K562 (cell line): ENCODE results near the gene DHDH. TPM values are rescaled to one million over a fixed set of nuclear protein-coding genes. Genes with fewer than 3 reads are reported as not detected.
A peak's percentile ranks its signal among the peaks of the same experiment; 100 is the strongest.

Source experiments
- EGR1 ChIP-seq: fragments of 450-650 bp; conservative IDR thresholded peaks from 2 replicates; pipeline ENCODE4 v1.6.1; 2017; ENCODE audit warnings: mild to moderate bottlenecking
- FOXA3 ChIP-seq, 2 experiments: fragments of 450-650 bp in 1 of 2; sonication (generic) in 1 of 2; formaldehyde crosslinking; IDR thresholded peaks in 1 of 2; conservative IDR thresholded peaks in 1 of 2; 2 replicates each; pipeline versions ENCODE4 v1.4.0 to v1.8.0; 2020 to 2022; ENCODE audit warnings: mild to moderate bottlenecking in 2 of 2, missing genetic modification reagents in 1 of 2
- GABPB2 ChIP-seq: fragments of 250-450 bp; sonication (Bioruptor Pico); conservative IDR thresholded peaks from 2 replicates; pipeline ENCODE4 v1.5.1; 2021; ENCODE audit warnings: mild to moderate bottlenecking
- L3MBTL2 ChIP-seq: fragments of 450-650 bp; IDR thresholded peaks from 2 replicates; pipeline ENCODE4 v1.6.1; 2016; ENCODE audit warnings: mild to moderate bottlenecking, moderate library complexity
- RBM39 ChIP-seq: fragments of 200-400 bp; formaldehyde crosslinking; optimal IDR thresholded peaks from 2 replicates; pipeline ENCODE3; 2018; ENCODE audit warnings: low read depth, low read length
- STAT5B ChIP-seq: fragments of 250-450 bp; sonication (Bioruptor Pico); IDR thresholded peaks from 2 replicates; pipeline ENCODE4 v1.8.0; 2021; ENCODE audit warnings: mild to moderate bottlenecking, inconsistent platforms
- SUPT5H ChIP-seq: fragments of 450-650 bp; IDR thresholded peaks from 2 replicates; pipeline ENCODE4 v1.6.1; 2016
- ZBED1 ChIP-seq: IDR thresholded peaks from 2 replicates; pipeline ENCODE4 v1.6.1; 2014
- ZNF431 ChIP-seq: sonication (generic); formaldehyde crosslinking; IDR thresholded peaks from 2 replicates; pipeline ENCODE4 v1.8.0; 2022; ENCODE audit warnings: mild to moderate bottlenecking, missing genetic modification reagents
- polyA plus RNA-seq, 8 experiments: library from polyadenylated mRNA; depleted of rRNA in 4 of 8; stranded (reverse) in 5 of 8; unstranded in 3 of 8; fragments of >200 nt; fragmentation: Nextera tagmentation in 2 of 8; fragmentation: Illumina TruSeq in 1 of 8; extraction: Ambion mirVana in 2 of 8; extraction: Trizol in 1 of 8; gene quantifications; 2 replicates each; pipeline versions ENCODE4 v1.2.1 to v1.2.3, GENCODE V29; 2011 to 2014; ENCODE audit warnings: inconsistent platforms in 1 of 8, missing spikeins in 1 of 8
- total RNA-seq, 7 experiments: library from RNA; depleted of rRNA in 6 of 7; stranded (reverse); fragments of >200 nt in 6 of 7; fragmentation: Illumina TruSeq in 2 of 7; extraction: Trizol in 2 of 7; gene quantifications; 2 replicates each; pipeline versions ENCODE4 v1.2.1 to v1.2.3, GENCODE V29; 2011 to 2021; ENCODE audit warnings: low replicate concordance in 1 of 7
- TF ChIP-seq, protein P1 (sequence below), 2 experiments: fragments of 450-650 bp; IDR thresholded peaks; 2 replicates each; pipeline ENCODE4 v1.6.1; 2016; ENCODE audit warnings: mild to moderate bottlenecking in 2 of 2, borderline replicate concordance in 1 of 2, low read depth in 1 of 2, moderate library complexity in 1 of 2
- TF ChIP-seq, protein P2 (sequence below): fragments of 250-450 bp; sonication (Bioruptor Pico); IDR thresholded peaks from 2 replicates; pipeline ENCODE4 v1.5.0; 2022; ENCODE audit warnings: mild to moderate bottlenecking
- TF ChIP-seq, protein P3 (sequence below): sonication (generic); formaldehyde crosslinking; IDR thresholded peaks from 2 replicates; pipeline ENCODE4 v1.8.0; 2022; ENCODE audit warnings: mild to moderate bottlenecking, missing genetic modification reagents

DHDH gene
- total and polyA plus RNA-seq, 9 of the 15 experiments (the other 6 are each of a cell fraction or from before 2014, with no cell fraction given): 0.37 to 1.9 (median 0.87) TPM

DNA sequence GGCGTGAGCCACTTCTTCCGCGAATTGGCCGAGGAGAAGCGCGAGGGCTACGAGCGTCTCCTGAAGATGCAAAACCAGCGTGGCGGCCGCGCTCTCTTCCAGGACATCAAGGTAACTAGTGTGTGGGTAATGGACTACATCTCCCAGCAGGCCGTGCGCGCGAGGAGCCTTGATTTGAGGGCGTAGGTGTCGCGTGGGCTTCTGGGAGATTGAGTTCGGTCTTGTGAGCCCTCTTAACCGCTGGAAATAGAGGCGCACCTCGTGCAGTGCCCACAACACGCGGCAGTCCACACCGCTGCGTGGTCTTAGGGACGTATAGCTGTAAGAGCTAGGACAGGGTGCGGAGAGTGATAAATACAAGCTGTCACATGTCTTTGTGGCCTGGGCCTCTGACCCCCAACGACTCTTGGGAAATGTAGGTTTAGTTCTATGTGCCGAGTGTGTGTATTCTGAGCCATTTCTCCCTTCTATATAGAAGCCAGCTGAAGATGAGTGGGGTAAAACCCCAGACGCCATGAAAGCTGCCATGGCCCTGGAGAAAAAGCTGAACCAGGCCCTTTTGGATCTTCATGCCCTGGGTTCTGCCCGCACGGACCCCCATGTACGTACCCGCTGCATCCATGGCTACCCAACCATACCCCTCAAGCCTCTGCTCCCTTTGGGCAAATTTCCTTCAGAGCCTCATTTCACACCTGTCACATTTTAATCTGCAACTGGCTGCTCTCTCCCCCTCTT lies 32.5 kb downstream of the DHDH start (continued):
- TF ChIP-seq, protein P1, sequence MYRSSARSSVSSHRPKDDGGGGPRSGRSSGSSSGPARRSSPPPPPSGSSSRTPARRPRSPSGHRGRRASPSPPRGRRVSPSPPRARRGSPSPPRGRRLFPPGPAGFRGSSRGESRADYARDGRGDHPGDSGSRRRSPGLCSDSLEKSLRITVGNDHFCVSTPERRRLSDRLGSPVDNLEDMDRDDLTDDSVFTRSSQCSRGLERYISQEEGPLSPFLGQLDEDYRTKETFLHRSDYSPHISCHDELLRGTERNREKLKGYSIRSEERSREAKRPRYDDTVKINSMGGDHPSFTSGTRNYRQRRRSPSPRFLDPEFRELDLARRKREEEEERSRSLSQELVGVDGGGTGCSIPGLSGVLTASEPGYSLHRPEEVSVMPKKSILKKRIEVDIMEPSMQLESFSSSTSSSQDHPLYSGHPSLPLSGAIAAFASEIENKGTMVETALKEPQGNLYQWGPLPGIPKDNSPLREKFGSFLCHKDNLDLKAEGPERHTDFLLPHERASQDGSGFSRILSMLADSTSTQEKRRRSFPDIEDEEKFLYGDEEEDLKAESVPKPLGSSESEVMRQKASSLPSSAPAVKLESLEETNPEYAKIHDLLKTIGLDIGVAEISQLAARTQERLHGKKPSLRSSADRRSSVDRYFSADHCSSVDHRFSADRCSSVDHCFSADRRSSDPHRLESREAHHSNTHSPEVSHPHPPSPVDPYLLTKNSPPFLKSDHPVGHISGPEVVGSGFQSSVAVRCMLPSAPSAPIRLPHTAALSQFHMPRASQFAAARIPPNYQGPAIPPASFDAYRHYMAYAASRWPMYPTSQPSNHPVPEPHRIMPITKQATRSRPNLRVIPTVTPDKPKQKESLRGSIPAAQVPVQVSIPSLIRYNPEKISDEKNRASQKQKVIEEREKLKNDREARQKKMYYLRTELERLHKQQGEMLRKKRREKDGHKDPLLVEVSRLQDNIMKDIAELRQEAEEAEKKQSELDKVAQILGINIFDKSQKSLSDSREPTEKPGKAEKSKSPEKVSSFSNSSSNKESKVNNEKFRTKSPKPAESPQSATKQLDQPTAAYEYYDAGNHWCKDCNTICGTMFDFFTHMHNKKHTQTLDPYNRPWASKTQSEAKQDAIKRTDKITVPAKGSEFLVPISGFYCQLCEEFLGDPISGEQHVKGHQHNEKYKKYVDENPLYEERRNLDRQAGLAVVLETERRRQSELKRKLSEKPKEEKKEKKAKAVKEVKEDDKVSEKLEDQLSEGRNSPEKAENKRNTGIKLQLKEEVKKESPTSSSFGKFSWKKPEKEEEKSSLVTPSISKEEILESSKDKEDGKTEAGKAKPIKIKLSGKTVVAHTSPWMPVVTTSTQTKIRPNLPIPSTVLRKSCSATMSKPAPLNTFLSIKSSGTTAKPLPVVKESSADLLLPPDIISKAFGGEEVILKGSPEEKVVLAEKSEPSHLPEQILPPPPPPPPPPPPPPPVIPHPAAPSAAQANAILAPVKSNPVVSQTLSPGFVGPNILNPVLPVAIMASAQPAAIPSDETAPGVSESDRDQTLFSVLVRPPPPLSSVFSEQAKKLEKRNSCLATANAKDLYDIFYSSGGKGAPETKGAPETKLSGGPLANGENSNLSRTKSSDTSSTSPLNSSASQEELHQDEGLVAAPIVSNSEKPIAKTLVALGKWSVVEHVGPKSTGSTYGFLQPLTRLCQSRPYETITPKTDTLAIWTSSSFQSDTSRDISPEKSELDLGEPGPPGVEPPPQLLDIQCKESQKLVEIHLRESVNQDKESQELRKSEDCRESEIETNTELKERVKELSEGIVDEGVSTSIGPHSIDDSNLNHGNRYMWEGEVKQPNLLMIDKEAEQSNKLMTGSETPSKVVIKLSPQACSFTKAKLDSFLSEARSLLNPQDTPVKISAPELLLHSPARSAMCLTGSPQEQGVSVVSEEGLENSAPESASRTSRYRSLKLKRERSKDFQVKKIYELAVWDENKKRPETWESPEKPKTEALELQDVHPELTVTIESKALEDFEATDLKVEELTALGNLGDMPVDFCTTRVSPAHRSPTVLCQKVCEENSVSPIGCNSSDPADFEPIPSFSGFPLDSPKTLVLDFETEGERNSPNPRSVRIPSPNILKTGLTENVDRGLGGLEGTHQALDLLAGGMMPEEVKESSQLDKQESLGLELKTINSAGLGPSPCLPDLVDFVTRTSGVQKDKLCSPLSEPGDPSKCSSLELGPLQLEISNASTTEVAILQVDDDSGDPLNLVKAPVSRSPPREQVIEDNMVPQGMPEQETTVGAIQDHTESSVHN (IDR thresholded peaks at IDR 0.05; ENCODE audit: borderline replicate concordance in 1 of 2, low read depth in 1 of 2): no peak
- no peak for TF ChIP-seq STAT5B (CRISPR knock-in tag)
- TF ChIP-seq ZNF431 (CRISPR knock-in tag): peak; percentile 68; the same call in 1 of the 2 replicates
- TF ChIP-seq FOXA3 (CRISPR knock-in tag; conservative IDR thresholded peaks at IDR 0.05 in 1 of 2, IDR thresholded peaks at IDR 0.05 in 1 of 2): no peak; a peak in 1 of 4 replicates
- TF ChIP-seq EGR1: 0 out of 2 replicates have a peak, but pooled peaks have one; percentile 4
- TF ChIP-seq, protein P2, sequence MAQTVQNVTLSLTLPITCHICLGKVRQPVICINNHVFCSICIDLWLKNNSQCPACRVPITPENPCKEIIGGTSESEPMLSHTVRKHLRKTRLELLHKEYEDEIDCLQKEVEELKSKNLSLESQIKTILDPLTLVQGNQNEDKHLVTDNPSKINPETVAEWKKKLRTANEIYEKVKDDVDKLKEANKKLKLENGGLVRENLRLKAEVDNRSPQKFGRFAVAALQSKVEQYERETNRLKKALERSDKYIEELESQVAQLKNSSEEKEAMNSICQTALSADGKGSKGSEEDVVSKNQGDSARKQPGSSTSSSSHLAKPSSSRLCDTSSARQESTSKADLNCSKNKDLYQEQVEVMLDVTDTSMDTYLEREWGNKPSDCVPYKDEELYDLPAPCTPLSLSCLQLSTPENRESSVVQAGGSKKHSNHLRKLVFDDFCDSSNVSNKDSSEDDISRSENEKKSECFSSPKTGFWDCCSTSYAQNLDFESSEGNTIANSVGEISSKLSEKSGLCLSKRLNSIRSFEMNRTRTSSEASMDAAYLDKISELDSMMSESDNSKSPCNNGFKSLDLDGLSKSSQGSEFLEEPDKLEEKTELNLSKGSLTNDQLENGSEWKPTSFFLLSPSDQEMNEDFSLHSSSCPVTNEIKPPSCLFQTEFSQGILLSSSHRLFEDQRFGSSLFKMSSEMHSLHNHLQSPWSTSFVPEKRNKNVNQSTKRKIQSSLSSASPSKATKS (CRISPR knock-in tag): no peak
- TF ChIP-seq, protein P3, sequence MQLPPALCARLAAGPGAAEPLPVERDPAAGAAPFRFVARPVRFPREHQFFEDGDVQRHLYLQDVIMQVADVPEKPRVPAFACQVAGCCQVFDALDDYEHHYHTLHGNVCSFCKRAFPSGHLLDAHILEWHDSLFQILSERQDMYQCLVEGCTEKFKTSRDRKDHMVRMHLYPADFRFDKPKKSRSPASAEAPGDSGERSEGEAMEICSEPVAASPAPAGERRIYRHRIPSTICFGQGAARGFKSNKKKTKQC (CRISPR knock-in tag): peak; percentile 75; the same call in 1 of the 2 replicates
- peak; percentile 33 for TF ChIP-seq RBM39
- peak; percentile 40; the same call in 1 of the 2 replicates for TF ChIP-seq L3MBTL2
- peak; percentile 57 for TF ChIP-seq ZBED1
- TF ChIP-seq SUPT5H: peak; percentile 12
- peak; percentile 12; the same call in 1 of the 2 replicates for TF ChIP-seq GABPB2 (CRISPR knock-in tag)
